Stimulated activated CD8-positive, alpha-beta memory T cell treated with anti-CD3 and anti-CD28 coated beads, Interleukin-15, amount 100 ng/mL, for 4 hours (primary cell): ENCODE results near the gene ATP4B.

ENCODE experiments used
- DNase-seq, 2 donors: peaks; one replicate each; pipeline ENCODE4 v3.0.0-alpha.2; 2020; ENCODE audit warnings: low read depth in 2 of 2

The ATP4B gene

DNA sequence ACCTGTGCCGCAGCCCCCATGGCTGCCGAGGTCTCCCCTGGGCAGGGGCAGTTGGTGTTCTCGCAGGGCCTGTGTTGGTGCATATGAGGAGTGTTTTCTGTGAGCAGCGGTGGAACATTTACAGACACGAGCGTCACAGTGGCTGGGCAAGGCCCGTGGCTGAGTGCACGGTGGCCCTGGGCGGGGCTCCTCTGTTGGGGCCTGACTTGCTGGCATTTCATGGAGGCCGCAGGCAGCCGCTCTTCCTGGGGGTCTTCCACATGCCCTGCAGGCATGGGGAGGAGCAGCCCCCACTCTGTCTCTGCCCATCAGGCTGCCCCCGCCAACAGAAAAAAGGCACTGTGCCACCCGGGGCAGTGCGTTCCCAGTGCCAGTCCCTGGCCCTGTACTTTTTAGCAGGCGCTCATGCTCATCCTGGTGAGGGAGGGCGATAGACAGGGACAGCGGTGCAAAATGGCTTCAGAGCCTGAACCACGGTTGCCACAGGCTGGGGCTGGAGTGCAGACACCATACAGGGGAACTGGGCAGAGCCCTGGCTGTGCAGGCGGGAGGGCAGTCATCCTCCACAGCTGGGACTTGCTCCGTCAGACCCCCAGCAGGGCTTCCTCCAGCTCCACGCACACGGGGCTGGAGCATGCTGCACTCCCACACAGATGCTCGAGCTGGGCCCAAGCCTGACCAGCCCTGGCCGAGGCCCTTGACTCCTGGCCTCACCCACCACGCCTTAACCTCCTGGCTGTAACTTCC is 49.9 kb downstream of the ATP4B start:
- no peak for DNase-seq

DNA sequence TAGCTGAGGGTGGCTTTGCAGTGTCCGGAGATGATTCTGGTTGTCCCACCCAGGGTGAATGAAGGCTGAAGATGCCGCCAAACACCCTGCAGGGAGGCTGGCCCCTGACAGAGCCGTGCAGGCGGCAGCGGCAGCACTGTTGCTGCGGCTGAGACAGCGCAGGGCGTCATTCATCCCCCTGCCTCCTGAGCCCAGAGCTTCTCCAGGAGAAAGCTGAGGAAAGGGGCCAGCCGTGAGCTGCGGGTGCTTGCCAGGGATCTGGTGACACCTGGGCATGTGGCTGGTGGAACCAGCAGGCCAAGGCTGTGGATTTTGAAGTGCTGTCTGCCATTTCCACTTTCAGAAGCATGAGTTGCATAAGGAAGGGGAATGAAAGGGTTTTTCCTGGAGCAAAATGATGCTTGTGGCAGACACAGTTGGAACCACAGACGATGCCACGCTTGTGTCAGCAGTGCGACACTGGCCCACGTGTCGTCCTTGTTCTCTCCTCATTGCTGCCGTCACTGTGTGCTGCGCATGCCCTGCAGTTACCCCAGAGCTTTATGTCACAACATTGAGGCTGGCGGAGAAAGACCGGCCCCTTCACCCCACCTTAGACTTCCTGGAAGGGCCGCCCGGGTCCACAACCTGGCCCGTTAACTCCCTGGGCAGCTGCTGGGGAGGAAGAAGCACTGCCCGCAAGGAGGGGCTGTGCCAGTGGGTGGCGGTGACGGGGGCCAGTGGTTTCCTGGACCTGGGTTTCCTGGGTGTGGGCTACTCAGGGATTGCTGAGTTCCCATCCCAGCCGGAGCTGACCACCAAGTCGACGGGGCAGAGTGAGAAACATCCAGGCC is 50.7 kb downstream of the ATP4B start:
- DNase-seq, result no peak

DNA sequence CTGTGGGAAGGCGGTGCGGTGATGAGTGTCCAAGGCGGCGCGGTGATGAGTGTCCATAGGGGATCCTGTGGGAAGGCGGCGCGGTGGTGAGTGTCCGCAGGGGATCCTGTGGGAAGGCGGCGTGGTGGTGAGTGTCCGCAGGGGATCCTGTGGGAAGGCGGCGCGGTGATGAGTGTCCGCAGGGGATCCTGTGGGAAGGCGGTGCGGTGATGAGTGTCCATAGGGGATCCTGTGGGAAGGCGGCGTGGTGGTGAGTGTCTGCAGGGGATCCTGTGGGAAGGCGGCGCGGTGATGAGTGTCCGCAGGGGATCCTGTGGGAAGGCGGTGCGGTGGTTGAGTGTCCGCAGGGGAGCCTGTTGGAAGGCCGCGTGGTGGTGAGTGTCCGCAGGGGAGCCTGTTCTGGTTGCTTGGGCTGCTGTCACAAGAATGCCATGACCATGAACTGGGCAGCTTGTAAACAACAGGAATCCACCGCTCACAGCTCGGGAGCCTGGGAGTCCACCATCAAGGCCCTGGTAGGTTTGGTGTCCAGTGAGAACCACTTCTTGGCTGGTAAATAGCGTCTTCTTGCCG is 52.0 kb downstream of the ATP4B start:
- DNase-seq, result no peak

DNA sequence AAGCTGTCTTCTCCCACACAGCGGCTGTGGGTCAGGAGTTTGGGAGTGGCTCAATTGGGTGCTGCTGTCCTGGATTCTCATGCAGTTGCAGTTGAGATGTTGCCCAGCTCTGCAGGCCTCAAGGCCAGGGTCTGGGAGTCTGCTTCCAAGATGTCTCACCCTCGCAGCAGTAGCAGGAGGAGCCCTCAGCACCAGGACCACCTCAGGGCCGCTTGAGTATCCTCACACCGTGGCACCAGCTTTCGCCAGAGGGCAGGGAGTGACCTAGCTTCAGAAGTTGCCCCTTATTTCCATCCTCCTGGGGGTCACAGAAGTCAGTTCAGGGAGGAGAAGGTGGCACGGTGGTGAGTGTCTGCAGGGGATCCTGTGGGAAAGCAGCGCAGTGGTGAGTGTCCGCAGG is 52.5 kb downstream of the ATP4B start:
- no peak for DNase-seq

DNA sequence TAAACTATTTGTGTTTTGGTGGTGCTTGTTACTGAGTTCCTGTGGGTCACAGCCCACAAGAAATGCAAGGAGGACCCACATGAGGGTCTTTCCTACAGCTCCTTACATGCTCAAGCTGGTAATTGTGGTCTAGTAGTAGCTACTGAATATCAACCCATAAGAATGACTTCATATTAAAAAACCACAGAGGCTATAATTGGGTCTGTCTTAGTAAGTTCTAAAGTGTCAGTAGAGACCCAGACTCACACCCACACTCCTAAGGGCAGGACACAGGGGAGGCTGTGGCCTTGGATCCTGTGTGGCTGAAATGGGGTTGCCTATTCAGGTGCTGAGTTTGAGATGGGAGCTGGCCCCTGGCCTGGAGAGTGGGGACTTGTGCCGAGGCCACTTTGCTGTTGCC is 53.8 kb downstream of the ATP4B start:
- no peak for DNase-seq

DNA sequence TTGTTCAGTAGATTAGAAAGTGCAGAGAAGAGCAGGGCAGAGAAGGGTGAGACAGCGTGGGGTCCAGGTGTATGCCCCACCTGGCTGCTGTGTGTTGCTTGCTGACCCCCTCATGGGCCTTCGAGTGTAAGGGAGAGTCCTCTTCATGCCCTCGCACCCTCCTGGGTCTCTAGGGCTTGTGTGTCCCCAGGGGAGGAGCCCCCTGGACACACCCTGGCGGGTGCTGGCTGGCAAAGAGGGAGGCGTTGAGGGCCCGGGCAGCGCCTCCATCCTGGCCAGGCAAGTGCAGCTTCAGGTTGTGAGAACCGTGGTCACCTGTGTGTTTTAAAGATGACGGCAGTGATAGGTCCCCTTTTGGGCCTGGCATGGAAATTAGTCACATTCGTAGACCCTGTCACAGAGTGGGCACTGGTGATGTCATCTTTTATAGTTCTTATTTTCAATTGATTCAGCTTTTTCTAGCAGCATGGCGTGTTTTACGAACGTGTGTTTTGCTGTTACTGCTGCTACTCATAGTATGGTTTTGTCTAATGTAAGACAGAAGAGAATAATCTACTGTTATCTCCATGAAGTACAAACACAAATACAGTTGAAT is 54.8 kb downstream of the ATP4B start:
- no peak for DNase-seq

DNA sequence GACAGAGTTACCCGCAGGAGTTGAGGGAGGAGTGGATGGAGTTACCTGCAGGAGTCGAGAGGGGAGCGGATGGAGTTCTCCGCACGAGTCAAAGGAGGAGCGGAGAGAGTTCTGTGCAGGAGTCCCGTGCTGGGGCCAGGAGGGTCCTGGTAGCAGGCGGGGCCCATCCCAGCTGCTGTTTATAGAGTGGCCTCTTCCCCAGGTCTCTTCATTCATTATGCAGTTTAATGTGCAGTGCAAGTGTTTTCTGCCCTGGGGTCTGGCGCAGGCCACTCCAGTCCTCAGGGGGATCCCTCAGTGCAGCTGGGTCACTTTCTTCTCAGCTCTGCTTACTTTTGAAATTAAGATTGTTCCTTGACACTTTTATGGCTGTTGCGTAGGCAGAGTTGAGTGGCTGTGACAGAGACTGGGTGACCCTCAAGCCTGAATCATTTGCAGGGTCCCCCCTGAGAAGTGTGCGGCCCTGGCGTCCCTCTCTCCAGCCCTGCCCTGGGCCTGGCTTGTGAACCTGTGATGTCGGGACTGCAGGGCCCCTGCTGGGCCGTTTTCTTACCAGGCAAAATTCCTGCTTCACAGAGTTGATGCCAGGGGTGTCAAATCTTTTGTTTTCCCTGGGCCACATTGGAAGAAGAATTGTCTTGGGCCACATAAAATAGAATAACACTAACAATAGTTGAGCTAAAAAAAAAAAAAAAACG is 55.6 kb downstream of the ATP4B start:
- no peak for DNase-seq

DNA sequence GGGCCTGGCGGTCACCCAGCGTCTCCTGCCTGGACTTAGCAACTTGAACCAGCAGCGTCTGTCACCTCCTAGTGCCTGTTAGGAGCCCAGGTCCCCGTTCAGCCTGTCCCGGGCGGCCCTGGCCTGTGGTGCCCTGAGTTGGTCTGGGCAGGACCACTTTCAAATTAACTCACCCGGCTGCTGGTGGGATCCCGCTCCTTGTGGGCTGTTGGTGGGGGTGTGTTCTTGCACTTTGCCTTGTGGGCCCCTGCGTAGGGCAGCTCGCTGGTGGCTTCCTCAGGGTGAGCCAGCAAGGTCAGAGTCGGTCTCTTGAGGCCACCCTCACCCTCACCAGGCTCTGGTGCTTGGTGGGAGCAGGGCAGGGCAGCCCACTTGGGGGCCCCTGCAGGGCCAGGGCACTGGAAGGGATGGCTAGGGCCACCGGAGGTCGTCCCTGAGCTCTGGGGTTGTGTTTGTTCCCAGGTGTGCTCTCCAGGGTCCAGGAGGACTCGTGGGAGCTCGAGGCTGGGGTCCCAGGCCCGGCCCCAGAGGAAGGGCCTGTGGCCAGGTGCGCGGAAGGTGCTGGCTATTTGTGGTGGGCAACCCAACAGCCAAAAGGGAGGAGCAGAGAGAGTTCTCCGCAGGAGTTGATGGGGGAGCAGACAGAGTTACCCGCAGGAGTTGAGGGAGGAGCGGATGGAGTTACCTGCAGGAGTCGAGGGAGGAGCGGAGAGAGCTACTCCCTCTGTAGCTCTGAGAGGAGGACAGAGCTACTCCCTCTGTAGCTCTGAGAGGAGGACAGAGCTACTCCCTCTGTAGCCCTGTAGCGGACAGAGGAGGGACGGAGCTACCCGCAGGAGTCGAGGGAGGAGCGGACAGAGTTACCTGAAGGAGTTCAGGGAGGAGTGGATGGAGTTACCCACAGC is 56.6 kb downstream of the ATP4B start:
- DNase-seq, result no peak

DNA sequence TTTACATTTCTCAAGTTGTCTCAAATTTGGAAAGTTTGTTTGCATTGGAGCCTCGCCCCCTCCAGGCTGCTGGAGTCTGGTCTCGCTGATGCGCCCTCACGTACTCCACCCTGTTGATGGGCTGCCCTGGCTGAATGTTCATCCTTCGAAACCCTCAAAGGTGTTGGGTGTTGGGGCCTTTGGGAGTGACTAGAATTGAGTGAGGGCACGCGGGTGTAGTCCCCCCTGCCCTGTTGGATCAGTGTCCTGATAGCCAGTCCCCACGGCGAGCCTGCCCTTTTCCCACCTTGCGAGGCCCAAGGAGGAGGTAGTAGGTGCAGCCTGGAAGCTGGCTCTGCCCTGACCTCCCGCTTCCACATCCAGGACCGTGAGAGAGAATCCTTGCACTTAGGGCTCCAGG is 58.6 kb downstream of the ATP4B start:
- no peak for DNase-seq
